ENCODE measurements around the gene AP1M2. TPM values are rescaled to one million over a fixed set of nuclear protein-coding genes. Genes with fewer than 3 reads are reported as not detected.

AP1M2 gene
- total and polyA plus RNA-seq, 2 experiments from 2014 or later = 66.5 to 69.4 TPM

GRCh38 chr19:10544753-10545251 is 42.3 kb downstream of the AP1M2 start:
- H3K4me2 ChIP-seq = peak overlapping the region; percentile 95
- H4K20me1 ChIP-seq (ENCODE audit: insufficient read depth, poor library complexity, severe bottlenecking) = no peaks in the 10 kb centered on the region
- H3K4me3 ChIP-seq = no peak overlapping the region
- peaks cover 28% of the 10 kb centered on the region for H3K79me2 ChIP-seq
- H3K27me3 ChIP-seq = no peaks in the 10 kb centered on the region
- no peaks in the 10 kb centered on the region for H3K9me2 ChIP-seq (replicated peaks; ENCODE audit: insufficient read depth)
- H3K27ac ChIP-seq = no peak overlapping the region
- no peaks in the 10 kb centered on the region for H3K36me3 ChIP-seq (replicated peaks; ENCODE audit: insufficient read depth, low read depth)
- H2AFZ ChIP-seq = no peak overlapping the region
- DNase-seq (ENCODE audit: low spot score) = no peak
- no peaks in the 10 kb centered on the region for H3K9me3 ChIP-seq (ENCODE audit: low read depth)
- WGBS (ENCODE audit: low lambda C conversion rate, missing lambda C conversion rate) = 85% methylated on average over 23 of the region's 23 CpGs
- peaks cover 9% of the 10 kb centered on the region for H3K4me1 ChIP-seq (ENCODE audit: insufficient read depth)
- TF ChIP-seq CTCF (IDR thresholded peaks at IDR 0.05; ENCODE audit: poor library complexity) (no peak), EZH2 (IDR thresholded peaks at IDR 0.05; ENCODE audit: borderline replicate concordance) (no peak), EZH2phosphoT487 (IDR thresholded peaks at IDR 0.05; ENCODE audit: low read depth, severe bottlenecking, unreplicated experiment) (no peak)

- no peaks in the 10 kb centered on the region for H3K9me3 ChIP-seq (ENCODE audit: low read depth)
- peaks cover 9% of the 10 kb centered on the region for H3K4me1 ChIP-seq (ENCODE audit: insufficient read depth)
- no peaks in the 10 kb centered on the region for H3K27me3 ChIP-seq
- no peaks in the 10 kb centered on the region for H3K9me2 ChIP-seq (replicated peaks; ENCODE audit: insufficient read depth)
- H3K36me3 ChIP-seq (replicated peaks; ENCODE audit: insufficient read depth, low read depth) = no peaks in the 10 kb centered on the region
- peak; percentile 58 for DNase-seq (ENCODE audit: low spot score)
- H3K4me2 ChIP-seq = peak overlapping the region; percentile 95
- H3K4me3 ChIP-seq = peak overlapping the region; percentile 93
- peaks cover 28% of the 10 kb centered on the region for H3K79me2 ChIP-seq
- peak overlapping the region; percentile 62 for H3K27ac ChIP-seq
- WGBS (ENCODE audit: low lambda C conversion rate, missing lambda C conversion rate) = 27% methylated on average over 22 of the region's 22 CpGs
- no peaks in the 10 kb centered on the region for H4K20me1 ChIP-seq (ENCODE audit: insufficient read depth, poor library complexity, severe bottlenecking)
- TF ChIP-seq EZH2 (IDR thresholded peaks at IDR 0.05; ENCODE audit: borderline replicate concordance) (no peak), EZH2phosphoT487 (IDR thresholded peaks at IDR 0.05; ENCODE audit: low read depth, severe bottlenecking, unreplicated experiment) (no peak), CTCF (IDR thresholded peaks at IDR 0.05; ENCODE audit: poor library complexity) (no peak)
- peak overlapping the region; percentile 90 for H2AFZ ChIP-seq
Observed at GRCh38 chr19:10544242-10544752, 42.8 kb downstream of the AP1M2 start.

- no peaks in the 10 kb centered on the region for H4K20me1 ChIP-seq (ENCODE audit: insufficient read depth, poor library complexity, severe bottlenecking)
- peak within 1 kb of the TSS; percentile 62 for H3K27ac ChIP-seq
- H2AFZ ChIP-seq = peak within 1 kb of the TSS; percentile 90
Observed at GRCh38 chr19:10543420-10544241, 43.5 kb downstream of the AP1M2 start, which contains the start of gene ATG4D. TSS of gene ATG4D (plus strand) at chr19:10543904. CDS start at chr19:10544091, 187 bp downstream.

More at GRCh38 chr19:10543420-10544241, 43.5 kb downstream of the AP1M2 start, which contains the start of gene ATG4D:
- Histone ChIP-seq H3K4me1 (ENCODE audit: insufficient read depth) (peaks cover 9% of the 10 kb centered on the region), H3K9me3 (ENCODE audit: low read depth) (no peaks in the 10 kb centered on the region), H3K27me3 (no peaks in the 10 kb centered on the region), H3K9me2 (replicated peaks; ENCODE audit: insufficient read depth) (no peaks in the 10 kb centered on the region), H3K4me2 (peak within 1 kb of the TSS; percentile 95), H3K4me3 (peak within 1 kb of the TSS; percentile 93), H3K36me3 (replicated peaks; ENCODE audit: insufficient read depth, low read depth) (no peaks in the 10 kb centered on the region), H3K79me2 (peaks cover 28% of the 10 kb centered on the region)
- no peak for TF ChIP-seq CTCF (IDR thresholded peaks at IDR 0.05; ENCODE audit: poor library complexity)
- no peak for TF ChIP-seq EZH2 (IDR thresholded peaks at IDR 0.05; ENCODE audit: borderline replicate concordance)
- TF ChIP-seq EZH2phosphoT487 (IDR thresholded peaks at IDR 0.05; ENCODE audit: low read depth, severe bottlenecking, unreplicated experiment) = no peak
- peak; percentile 93 for DNase-seq (ENCODE audit: low spot score)
- WGBS (ENCODE audit: low lambda C conversion rate, missing lambda C conversion rate) = 2% methylated on average over 45 of the region's 79 CpGs

All from hepatocyte (in vitro differentiated cells).